Measurements from ENCODE around the gene ZFYVE28.

The ZFYVE28 gene

GRCh38 chr4:2428496-2429213 lies 10.2 kb upstream of the ZFYVE28 start:
- DNase-seq = no peak

- DNase-seq = no peak
Measured at GRCh38 chr4:2427383-2428334, 9.2 kb upstream of the ZFYVE28 start.

- no peak for DNase-seq
Measured at GRCh38 chr4:2426711-2427275, 8.3 kb upstream of the ZFYVE28 start.

GRCh38 chr4:2426069-2426397 lies 7.6 kb upstream of the ZFYVE28 start:
- no peak for DNase-seq

- no peak for DNase-seq
Measured at GRCh38 chr4:2425386-2426068, 7.1 kb upstream of the ZFYVE28 start.

GRCh38 chr4:2424581-2424980 lies 6.1 kb upstream of the ZFYVE28 start:
- no peak for DNase-seq

- no peak for DNase-seq
Measured at GRCh38 chr4:2423695-2424094, 5.2 kb upstream of the ZFYVE28 start.

- DNase-seq = no peak
Measured at GRCh38 chr4:2423066-2423465, 4.6 kb upstream of the ZFYVE28 start.

- DNase-seq = no peak
Measured at GRCh38 chr4:2421928-2422327, 3.5 kb upstream of the ZFYVE28 start.

GRCh38 chr4:2419814-2420213 lies 1.4 kb upstream of the ZFYVE28 start:
- DNase-seq = no peak

GRCh38 chr4:2418650-2419571 lies 466 bp upstream of the ZFYVE28 start, which contains the start of gene CFAP99:
Gene CFAP99, plus strand, starts transcription at chr4:2418955.
- peak; percentile 78 for DNase-seq

GRCh38 chr4:2417226-2417764 lies 1.1 kb downstream of the ZFYVE28 start:
- no peak for DNase-seq

GRCh38 chr4:2416564-2417225 lies 1.8 kb downstream of the ZFYVE28 start:
- no peak for DNase-seq

GRCh38 chr4:2415881-2416563 lies 2.4 kb downstream of the ZFYVE28 start:
- DNase-seq = no peak

- no peak for DNase-seq
Measured at GRCh38 chr4:2415213-2415612, 3.2 kb downstream of the ZFYVE28 start.

GRCh38 chr4:2413821-2414610 lies 4.4 kb downstream of the ZFYVE28 start:
- DNase-seq = no peak

- no peak for DNase-seq
Measured at GRCh38 chr4:2412885-2413716, 5.3 kb downstream of the ZFYVE28 start.

- no peak for DNase-seq
Measured at GRCh38 chr4:2412534-2412884, 5.9 kb downstream of the ZFYVE28 start.

Data from NCI-H1436 (cell line).